NCI-H774 (cell line): ENCODE results near the gene PCNX1.
"Not testable (repeated sequence)": the region's sequence is repeated elsewhere in the genome, so short reads cannot be mapped to it uniquely, and the experiment has no call there.

Experiments used
- DNase-seq: peaks from one replicate; lab custom pipeline; 2025; lab: John Stamatoyannopoulos, UW

The PCNX1 gene

DNA sequence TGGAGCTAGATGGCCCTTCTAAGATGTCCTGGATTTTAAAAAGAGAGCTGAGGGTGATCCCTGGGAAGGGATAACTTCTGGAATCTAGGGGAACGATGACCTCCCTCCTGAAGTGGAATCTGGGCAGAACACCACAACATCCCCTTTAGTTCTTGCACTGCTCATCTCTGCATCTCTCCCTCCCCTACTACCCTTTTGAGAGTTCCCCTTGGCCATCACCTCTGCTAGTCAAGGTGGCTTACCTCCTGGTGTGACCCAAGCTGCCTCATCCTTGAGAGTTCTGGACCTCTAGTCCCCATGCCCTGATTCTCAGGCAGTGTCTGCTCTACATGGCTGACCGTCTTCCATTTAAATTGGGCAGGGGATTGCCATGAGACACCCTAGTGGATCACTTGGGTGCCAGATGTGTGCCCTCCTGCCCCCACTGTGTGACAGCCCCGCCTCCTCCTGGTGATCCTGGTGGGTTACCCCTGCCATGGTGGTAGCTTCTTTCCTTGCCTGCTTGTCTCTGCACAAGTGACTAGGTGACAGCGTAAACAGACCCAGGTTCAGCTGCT is 216.4 kb downstream of the PCNX1 start:
- no peak for DNase-seq

DNA sequence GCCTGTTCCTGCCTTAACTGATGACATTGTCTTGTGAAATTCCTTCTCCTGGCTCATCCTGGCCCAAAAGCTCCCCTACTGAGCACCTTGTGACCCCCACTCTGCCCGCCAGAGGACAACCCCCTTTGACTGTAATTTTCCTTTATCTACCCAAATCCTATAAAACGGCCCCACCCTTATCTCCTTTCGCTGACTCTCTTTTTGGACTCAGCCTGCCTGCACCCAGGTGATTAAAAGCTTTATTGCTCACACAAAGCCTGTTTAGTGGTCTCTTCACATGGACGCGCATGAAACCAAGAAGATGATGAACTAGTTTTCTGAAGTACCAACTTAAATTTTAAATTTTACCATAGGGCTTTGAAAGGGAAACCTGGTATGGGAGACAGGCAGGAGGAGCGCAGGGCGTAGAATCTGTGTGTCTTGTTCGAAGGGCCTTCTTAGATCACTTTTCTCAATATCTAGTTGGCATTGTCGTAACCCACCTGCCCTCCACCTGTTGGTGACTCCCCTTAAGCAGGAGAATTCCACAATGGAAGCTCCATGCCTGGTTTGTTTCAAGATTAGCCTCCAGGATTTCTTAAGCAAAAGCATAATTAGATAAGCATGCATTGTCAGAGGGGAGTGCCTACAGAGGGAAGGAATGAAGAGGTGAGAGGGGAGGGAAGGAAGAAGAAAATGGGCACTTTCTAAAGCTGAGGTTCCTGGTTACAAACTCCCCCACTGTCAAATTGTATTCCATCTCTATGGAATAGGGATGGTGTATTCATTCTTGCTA is 222.6 kb downstream of the PCNX1 start:
- DNase-seq: not testable (repeated sequence)

- DNase-seq: no peak
Measured at GRCh38 chr14:71130491-71131179, 223.4 kb downstream of the PCNX1 start.

DNA sequence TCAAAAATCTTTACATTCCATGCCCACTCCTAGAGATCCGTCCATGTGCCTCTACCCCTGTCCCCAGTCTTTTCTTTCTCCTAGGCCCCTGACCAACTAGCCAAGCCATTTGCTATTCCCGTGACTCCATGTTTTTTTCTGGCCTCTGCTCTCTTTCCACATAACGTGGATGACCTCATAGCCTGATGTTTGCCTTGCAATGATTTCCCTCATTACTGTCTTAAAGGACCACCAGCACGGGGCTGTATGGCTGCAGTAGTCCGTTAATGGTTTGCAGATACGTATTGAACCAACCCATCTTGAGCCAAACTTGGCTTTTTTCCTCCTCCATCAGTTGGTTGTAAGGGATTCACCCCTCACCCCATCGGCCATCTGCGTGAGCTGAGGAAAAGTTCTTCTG is 226.0 kb downstream of the PCNX1 start:
- DNase-seq: no peak

GRCh38 chr14:71135496-71135895 is 228.2 kb downstream of the PCNX1 start:
- no peak for DNase-seq

DNA sequence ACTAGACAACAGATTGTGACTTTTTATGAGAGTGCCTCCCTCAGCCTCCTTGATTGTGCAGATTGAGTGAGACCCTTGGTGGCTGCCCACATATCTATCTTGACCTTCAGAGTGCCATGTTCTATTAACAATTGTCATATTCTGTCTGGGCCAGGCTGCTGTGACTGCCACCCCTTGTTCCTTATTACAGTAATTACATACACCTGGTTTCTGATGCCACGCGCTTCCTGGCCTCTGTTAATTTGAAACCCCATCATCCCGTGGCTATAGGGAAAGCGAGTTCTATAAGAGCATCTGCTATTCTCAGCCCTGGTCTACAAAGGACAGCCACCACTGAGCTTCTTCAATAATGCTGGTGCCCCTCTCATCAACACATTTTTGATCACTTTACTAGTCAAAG is 228.7 kb downstream of the PCNX1 start:
- DNase-seq: no peak

GRCh38 chr14:71136386-71137060 is 229.3 kb downstream of the PCNX1 start:
- no peak for DNase-seq

GRCh38 chr14:71137536-71138447 is 230.5 kb downstream of the PCNX1 start:
- DNase-seq: no peak

DNA sequence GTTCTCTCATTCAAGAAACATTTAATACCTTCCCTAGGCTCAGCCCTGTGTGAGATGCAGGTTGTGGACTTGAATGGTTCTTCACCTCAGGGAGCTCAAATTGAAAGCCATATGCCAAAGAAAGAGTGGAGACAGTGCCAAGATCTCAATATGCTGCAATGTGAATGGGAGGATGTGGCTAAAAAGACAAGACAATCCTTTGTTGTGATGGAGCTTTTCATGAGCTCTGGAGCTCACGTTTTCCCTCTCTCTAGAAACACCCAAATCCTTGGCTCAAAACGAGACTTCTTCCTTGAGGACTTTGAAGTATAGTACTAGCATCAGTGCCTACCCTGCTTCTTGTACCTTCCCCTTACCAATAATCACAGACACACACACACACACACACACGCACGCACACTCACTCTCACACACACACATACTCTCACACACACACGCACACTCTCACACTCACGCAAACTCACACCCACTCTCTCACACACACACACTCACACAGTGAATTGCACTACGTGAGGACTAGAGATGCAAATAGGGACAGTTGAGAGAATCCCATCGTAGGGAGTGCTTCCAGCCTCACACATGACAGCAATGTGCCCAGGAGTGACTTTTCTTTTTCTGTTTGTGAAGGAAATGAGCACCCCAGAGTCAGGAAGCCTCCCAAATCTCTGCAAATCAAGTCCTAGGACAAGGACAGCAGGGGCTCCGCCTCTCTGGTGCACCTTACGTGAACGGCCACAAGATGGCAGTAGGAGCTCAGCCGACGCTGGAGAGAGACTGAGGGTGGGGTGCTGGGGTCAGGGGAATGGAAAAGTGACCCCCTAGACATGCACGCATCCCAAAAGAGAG is 231.4 kb downstream of the PCNX1 start:
- no peak for DNase-seq

DNA sequence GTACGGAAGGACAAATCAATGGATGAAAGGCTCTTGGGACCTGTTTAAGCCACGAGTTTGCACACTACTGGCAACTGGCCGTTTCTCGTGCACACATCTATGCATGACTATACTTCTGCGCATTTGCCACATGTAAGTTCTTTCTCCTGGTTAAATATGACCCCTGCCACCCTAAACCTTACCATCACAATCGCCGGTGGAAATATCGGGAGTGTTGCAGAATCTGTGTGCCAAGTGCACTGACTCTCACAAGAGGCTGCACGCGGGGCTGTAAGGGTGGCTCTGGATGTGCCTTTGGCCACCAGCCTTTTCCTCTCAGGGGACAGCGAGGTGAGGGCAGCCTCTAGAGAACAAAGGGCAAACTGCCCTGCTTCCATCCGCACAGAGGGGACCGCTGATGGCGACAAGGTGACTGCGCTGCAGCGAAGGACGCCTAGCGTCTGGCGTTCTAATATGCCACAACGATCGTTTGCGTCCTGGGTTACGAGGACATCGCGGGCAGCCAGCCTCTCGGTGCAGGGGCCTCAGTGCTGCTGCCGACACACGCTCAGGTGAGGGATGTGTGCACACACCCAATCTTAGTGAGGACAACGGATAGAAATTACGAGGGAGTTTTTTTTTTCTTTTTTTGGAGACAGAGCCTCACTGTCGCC is 232.2 kb downstream of the PCNX1 start:
- DNase-seq: no peak

DNA sequence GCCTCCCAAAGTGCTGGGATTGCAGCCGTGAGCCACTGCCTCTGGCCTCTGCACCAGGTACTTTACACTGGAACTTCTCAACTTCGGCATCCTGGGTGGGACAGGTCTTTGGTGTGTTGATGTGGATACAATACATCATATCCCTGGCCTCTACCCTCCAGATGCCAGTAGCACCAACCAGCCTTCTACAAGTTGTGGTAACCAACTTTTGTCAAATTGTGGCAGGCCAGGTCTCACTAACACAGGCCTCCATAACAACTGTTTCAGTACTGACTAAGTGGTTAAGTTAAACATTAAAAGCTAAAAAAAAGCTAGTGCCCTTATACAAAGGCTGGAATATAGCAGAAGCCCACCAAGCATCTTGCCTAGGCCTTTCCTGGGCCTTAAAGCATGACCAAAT is 232.9 kb downstream of the PCNX1 start:
- no peak for DNase-seq

- no peak for DNase-seq
Measured at GRCh38 chr14:71141701-71142374, 234.6 kb downstream of the PCNX1 start.

DNA sequence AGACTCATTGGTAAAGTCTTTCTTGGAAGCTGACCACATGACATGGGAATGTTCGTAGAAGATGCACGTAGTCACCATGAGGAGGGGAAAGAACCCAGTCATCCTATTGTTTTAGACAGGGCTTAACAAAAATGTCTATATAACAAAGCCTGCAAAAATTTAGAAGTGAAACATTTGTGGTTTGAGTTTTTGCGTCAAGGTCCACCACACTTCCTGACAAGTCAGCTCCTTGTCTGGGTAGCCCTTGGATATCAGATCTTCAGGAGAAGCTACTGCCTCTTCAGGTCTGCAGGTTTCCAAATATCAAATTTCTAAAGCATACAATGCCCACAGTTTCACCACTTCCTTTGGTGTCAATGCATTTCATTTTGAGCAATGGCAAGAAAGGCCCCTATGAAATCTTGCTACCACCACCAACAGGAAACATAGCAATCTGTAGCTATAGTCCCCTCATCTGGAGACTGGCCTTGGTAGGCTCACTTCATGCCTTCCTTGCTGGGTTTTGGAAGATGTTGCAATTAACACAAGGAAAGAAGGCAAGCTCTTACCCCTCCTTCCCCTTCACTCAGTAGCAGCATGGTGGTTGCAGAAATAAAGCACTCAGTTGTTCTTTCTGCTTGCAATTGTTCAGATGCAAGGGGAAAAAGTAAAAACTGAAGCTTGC is 235.2 kb downstream of the PCNX1 start:
- DNase-seq: no peak

DNA sequence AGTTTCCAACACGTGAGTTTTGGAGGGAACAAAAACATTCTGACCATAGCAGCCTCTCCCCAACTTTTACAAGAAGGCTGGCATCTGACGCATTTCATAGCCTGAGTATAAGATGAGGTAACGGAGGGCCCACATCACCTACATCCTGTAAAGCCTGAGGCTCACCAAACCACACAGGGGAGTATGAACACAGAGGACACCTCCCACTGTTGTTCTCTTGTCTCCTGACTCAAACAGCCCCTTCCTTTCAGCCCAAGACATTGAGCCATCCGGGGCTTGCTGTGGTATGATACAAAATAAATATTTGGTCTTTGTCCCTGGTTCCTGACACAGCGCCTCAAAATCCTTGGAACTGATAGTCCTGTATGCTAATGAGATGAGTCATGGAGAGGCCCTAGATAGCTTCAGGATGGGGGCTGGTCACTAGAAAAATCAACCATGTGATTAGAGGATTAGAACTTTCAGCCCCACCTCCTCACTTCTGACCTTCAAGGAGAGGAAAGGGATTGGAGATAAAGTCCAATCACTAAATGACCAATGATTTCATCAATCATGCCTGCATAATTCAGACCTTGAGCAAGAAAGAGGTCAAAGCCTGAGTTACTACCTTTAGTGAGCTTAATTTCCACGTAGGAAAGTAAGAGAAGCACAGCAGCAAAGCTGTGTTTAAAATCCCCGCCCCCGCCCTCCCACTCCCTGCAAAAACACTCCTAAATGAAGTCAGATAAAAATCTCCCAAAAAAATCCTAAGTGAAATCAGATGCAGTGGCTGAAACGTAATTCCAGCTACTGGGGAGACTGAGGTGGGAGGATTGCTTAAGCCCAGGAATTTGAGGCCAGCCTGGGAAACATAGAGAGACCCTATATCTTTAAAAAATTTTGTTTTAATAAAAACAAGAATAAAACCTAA is 236.4 kb downstream of the PCNX1 start:
- no peak for DNase-seq

GRCh38 chr14:71147335-71147734 is 240.1 kb downstream of the PCNX1 start:
- not testable (repeated sequence) for DNase-seq

DNA sequence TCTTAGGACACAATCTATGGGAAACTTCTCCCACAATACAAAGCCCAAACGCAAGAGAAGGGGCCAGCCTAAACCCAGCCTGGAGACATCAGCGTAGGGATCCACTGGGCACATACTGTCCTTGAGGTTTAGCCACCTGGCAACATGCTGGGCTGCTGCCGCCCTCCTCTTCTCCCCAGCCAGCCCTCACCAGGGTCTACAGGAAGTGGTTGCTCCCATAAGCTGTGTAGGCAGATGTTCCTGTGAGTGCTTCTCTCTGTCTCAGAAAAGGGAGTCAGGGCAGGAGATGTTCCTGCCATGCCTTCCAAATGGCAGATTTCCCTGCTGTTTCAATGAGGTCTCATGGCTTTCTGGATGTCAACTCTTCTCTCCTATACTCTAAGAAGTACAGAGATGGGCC is 241.4 kb downstream of the PCNX1 start:
- no peak for DNase-seq

- no peak for DNase-seq
Measured at GRCh38 chr14:71150737-71151136, 243.5 kb downstream of the PCNX1 start.

DNA sequence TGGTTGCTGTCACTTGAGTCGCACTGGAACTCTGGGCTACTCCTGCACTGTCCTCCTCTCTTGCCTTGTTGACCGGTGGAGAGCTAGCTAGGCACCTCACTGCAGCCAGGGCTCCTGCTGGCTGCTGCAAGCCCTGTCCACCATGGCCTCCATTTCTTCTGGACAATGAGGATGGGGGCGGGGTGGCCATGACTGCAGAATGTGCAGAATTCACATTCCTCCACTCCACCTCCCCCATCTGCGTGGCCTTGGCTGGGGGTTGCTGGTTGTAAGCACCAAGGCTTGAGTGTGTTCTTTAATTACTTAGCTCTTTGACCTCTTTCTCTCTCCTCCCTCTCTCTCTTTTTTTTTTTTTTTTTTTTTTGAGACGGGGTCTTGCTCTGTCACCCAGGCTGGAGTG is 248.5 kb downstream of the PCNX1 start:
- no peak for DNase-seq
